Activated B cell treated with CpG ODN at 0.5 μM for 24 hours (primary cell): ENCODE data around the gene MXI1. TPM values are rescaled to one million over a fixed set of nuclear protein-coding genes. Genes with fewer than 3 reads are reported as not detected.
A peak's percentile ranks its signal among the peaks of the same experiment; 100 is the strongest.

Source experiments
- ATAC-seq: fragments of 200-7000 bp; cut with Tn5 transposase; one replicate; pipeline ENCODE4 v1.10.0; 2021; ENCODE audit warnings: low read depth, mild to moderate bottlenecking, moderate library complexity
- CTCF ChIA-PET: fragments of 350-600 bp; sonication (Branson Sonifier 250); formaldehyde crosslinking; loops from one replicate; lab custom pipeline; 2021; ENCODE audit warnings: antibody characterized with exemption; lab: Charles Lee
- POLR2A ChIA-PET: fragments of 350-600 bp; sonication (Branson Sonifier 250); formaldehyde crosslinking; loops from one replicate; lab custom pipeline; 2021; ENCODE audit warnings: antibody characterized with exemption; lab: Charles Lee
- DNase-seq: peaks from one replicate; pipeline ENCODE4 v3.0.0; 2022
- H3K27ac Mint-ChIP-seq: one replicate; pipeline ENCODE4 v1.8.0; 2020; ENCODE audit warnings: mixed read lengths
- H3K27me3 Mint-ChIP-seq: one replicate; pipeline ENCODE4 v1.8.0; 2021; ENCODE audit warnings: mixed read lengths
- H3K36me3 Mint-ChIP-seq: one replicate; pipeline ENCODE4 v1.8.0; 2021; ENCODE audit warnings: low read depth, mixed read lengths
- H3K4me1 Mint-ChIP-seq: one replicate; pipeline ENCODE4 v1.8.0; 2021; ENCODE audit warnings: mixed read lengths
- H3K4me3 Mint-ChIP-seq: one replicate; pipeline ENCODE4 v1.8.0; 2020; ENCODE audit warnings: mild to moderate bottlenecking, mixed read lengths
- H3K9me3 Mint-ChIP-seq: one replicate; pipeline ENCODE4 v1.8.0; 2020; ENCODE audit warnings: mixed read lengths
- CTCF ChIP-seq: fragments of 200-600 bp; IDR thresholded peaks from one replicate; pipeline ENCODE4 v1.8.0; 2022; ENCODE audit warnings: antibody characterized with exemption, mild to moderate bottlenecking
- intact Hi-C: fragments of 100-400 bp; cut with micrococcal nuclease; formaldehyde crosslinking; loops from one replicate; pipeline ENCODE4 v1.15.1; 2024
- total RNA-seq: library from RNA; stranded (reverse); gene quantifications from 2 replicates; pipeline ENCODE4 v1.2.3, GENCODE V29; 2022

MXI1 gene
- total RNA-seq, 1 donor from 2014 or later = 8.5 TPM

- CTCF ChIA-PET = interaction anchor here (1.1 kb wide), 1 partner anchor 8 kb away, joined by 3 read pairs; no protein-coding TSS in a partner anchor
- intact Hi-C loops = no loop called here
- ATAC-seq (no peak), DNase-seq (no peak)
- Mint-ChIP-seq H3K9me3 (no peaks in the 10 kb centered on the region), H3K27me3 (no peaks in the 10 kb centered on the region), H3K4me1 (peaks cover 25% of the 10 kb centered on the region), H3K36me3 (no peaks in the 10 kb centered on the region), H3K4me3 (no peak overlapping the region), H3K27ac (no peak overlapping the region)
- POLR2A ChIA-PET = no interaction called here
- TF ChIP-seq CTCF = no peak
Measured at GRCh38 chr10:110265573-110266193, 58.3 kb downstream of the MXI1 start.

GRCh38 chr10:110267276-110267675 is 59.9 kb downstream of the MXI1 start:
- Mint-ChIP-seq H3K4me3 (no peak overlapping the region), H3K27me3 (no peaks in the 10 kb centered on the region), H3K9me3 (no peaks in the 10 kb centered on the region), H3K36me3 (no peaks in the 10 kb centered on the region), H3K4me1 (peaks cover 25% of the 10 kb centered on the region), H3K27ac (no peak overlapping the region)
- intact Hi-C loops = no loop called here
- no peak for TF ChIP-seq CTCF
- DNase-seq (no peak), ATAC-seq (no peak)
- POLR2A ChIA-PET = no interaction called here
- CTCF ChIA-PET = no interaction called here

GRCh38 chr10:110268442-110268841 is 61.0 kb downstream of the MXI1 start:
- no peak for DNase-seq
- TF ChIP-seq CTCF = no peak
- ATAC-seq = peak; percentile 25
- Mint-ChIP-seq H3K4me3 (no peak overlapping the region), H3K27me3 (no peaks in the 10 kb centered on the region), H3K27ac (no peak overlapping the region), H3K36me3 (no peaks in the 10 kb centered on the region), H3K9me3 (no peaks in the 10 kb centered on the region), H3K4me1 (peaks cover 29% of the 10 kb centered on the region)
- ChIA-PET CTCF (interaction anchor here (1.1 kb wide), 1 partner anchor 60 kb away, joined by 5 read pairs; no protein-coding TSS in a partner anchor), POLR2A (interaction anchor here (0.5 kb wide), 1 partner anchor 18 kb away, joined by 4 read pairs; no protein-coding TSS in a partner anchor)
- intact Hi-C loops = no loop called here

DNA sequence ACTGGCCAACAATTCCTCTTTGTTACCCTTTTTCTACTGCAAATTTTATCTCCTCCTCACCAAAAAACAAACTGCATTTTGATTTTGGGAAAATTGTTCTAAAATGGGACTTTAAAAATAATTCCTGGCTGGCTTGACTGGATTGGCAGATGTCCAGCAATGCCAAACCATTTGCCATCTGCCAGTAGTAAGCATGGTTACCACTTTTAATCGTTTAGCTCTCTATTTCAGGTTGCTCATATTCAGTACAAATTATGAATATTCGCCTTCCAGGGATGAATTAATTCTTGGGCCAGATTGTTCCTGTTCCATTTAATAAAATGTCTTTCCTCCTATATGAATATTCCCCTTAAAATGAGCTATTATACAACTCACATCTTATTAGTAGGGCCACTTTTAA is 61.6 kb downstream of the MXI1 start:
- no peaks in the 10 kb centered on the region for H3K9me3 Mint-ChIP-seq
- intact Hi-C loops = no loop called here
- no peaks in the 10 kb centered on the region for H3K27me3 Mint-ChIP-seq
- H3K36me3 Mint-ChIP-seq = no peaks in the 10 kb centered on the region
- ATAC-seq = no peak
- CTCF ChIA-PET = interaction anchor here (1.1 to 1.6 kb wide), 3 partner anchors 10 to 60 kb away, joined by 3 to 8 read pairs (median 5); no protein-coding TSS in a partner anchor
- peak overlapping the region; percentile 56 for H3K27ac Mint-ChIP-seq
- H3K4me3 Mint-ChIP-seq = no peak overlapping the region
- no peak for TF ChIP-seq CTCF
- POLR2A ChIA-PET = interaction anchor here (0.6 to 0.7 kb wide), 2 partner anchors 9 to 18 kb away, joined by 3 read pairs; no protein-coding TSS in a partner anchor
- peaks cover 34% of the 10 kb centered on the region for H3K4me1 Mint-ChIP-seq
- DNase-seq = no peak
